Measurements from ENCODE around the gene SUN2. TPM values are rescaled to one million over a fixed set of nuclear protein-coding genes. Genes with fewer than 3 reads are reported as not detected.

Gene SUN2
- total RNA-seq, 1 experiment from 2014 or later = 47.8 TPM

DNA sequence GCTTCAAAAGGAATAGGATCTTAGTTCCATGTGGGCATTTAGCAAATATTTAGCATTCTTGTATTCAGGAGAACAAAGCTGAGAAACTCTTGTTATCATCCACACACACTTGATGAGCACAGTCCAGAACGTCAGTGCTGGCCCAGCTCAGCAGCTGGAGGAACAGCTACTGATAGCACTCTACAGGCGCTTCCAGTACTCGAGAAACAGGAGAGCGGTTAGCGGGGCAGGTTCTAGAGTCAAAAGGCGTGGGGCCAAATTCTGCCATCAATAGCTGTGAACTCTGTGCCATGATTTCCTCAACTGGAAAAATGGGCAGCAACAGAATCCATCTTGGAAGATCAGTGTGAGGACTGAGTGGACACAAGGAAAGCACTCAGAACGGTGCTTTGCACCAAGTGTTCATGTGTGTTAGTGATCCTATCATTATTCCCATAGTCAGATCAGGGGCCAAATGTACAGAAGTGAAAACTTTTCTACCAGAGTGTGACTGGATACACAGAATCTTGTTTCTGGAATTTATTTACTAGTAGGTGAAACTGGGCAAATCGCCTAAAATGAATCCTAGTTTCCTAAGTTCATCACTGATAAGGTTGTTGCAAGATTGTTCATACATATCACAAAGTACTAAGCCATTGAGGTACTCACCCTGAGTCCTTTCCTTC lies 58.2 kb downstream of the SUN2 start:
- no peak for DNase-seq (ENCODE audit: low read depth)

DNA sequence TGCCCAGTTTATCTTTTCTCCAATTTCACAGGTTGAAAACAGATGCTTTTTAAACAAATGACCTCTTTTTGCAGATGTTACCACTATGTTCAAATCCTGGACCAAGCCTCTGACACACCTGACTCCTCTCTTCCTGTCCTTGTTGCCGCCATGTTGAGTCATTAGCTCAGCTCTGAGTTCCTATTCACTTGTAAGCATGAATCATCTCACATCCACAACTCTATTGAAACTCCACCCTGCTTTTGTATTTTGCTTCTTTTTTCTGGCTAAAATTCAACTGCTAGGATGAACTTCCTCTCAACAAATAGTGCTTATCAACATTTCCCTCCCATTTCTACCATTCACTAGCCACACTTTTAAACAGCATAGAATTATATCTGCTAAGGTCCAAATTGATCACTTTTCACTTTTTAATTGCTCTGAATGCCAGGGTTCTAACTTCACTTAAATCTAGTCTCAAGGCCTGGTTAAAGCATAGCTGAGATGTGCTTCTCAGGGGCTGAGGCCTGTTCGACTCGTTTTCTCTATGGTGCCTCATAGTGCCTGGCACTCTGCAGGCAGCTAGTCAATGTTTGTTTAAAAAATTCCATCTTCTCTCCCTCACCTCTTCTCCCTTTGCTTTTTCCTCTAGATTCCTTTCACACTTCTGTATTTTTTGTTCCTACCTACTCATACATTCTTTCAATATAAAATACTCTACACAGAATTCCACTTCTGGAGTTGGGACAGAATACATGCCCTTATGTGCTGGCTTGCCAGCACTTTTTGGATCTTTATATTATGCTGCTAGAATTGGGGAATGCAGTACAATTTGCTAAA lies 59.0 kb downstream of the SUN2 start:
- peak; percentile 70 for DNase-seq (ENCODE audit: low read depth)

DNA sequence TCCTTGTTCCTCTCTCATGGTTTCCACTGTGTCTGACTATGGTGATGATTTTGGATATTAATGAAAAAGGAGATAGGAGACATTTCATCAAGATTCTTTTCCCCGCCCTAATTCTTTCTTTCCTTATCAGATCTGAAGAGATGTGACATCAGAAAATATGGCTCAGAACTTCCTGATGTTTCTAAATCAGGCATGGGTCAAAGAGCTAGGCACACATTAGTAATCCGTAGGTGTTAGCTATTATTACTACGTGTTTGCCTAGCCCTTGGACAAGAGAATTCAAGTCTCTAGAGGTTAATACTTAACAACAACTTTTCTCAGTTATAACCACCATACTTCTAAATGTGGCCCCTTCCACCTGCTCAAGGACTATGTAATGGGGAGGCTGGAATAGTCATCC lies 60.9 kb downstream of the SUN2 start:
- DNase-seq (ENCODE audit: low read depth) = no peak

DNA sequence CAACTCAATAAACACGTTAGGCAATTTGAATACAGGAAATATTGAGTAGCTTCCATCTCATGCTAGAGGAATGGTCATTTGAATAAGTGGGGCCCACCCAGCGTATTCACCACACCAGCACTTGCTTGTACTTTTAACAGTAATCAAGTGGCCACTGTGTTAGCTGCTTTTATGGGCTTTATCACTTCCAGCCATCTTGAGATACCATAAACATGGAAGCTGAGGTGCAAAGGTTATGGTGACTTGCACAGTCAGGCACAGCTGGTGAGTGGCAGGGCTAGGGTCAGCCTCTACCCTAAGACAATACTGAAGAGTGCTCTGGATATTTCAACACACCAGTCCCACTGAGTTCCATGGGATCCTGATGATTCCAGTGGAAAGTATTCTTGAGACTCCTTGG lies 61.7 kb downstream of the SUN2 start:
- no peak for DNase-seq (ENCODE audit: low read depth)

DNA sequence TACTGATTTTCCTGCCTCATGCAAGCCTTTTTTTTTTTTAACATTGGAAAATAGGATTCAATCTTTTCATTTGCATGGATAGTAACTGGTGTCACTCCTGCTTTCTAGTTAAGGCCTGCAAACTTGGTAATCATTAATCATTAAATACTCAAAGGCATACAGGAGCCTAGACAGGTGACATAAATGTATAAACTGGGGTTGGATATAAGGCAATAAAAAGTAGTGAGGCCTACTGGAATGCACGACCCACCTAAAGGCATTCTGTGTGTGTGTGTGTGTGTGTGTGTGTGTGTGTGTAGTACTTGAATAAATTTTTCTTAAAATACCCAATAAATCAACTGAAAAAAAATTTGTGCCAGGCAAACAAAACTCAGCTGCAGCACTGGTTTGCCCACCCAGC lies 66.1 kb downstream of the SUN2 start:
- DNase-seq (ENCODE audit: low read depth) = no peak

DNA sequence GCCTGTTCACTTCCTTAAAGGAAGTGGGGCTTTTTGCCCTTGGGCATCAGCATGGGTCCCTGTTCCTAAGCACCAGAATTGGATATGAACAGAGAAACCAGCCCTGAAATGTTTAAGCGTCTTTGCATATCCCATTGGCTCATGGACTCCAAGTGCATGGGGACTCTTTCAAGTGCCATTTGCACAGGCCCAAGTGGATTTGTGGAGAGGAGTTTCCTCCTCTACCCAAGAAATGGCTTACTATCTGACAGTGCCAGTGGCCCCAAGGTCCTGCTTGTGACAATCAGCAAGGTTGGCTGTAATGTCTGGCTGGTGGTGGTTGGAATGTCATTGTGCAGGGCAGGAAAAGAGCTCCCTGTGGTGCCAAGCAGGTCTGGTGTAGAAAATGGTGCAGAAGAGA lies 70.0 kb downstream of the SUN2 start:
- no peak for DNase-seq (ENCODE audit: low read depth)

DNA sequence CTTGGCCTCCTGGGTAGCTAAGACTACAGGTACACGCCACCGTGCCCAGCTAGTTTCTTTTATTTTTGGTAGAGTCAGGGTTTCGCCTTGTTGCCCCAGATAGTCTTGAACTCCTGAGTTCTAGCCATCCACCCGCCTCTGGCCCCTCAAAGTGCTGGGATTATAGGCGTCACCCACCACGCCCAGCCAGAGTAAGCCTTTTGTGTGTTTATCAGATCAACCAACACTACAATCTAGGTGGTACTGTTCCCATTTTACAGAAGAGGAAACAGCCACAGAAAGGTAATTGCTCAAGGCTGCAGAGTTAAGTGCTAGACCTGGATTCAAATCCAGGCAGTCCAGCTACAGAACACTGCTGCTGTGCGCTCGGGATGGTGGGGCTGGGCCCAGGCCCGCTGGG lies 70.9 kb downstream of the SUN2 start:
- DNase-seq (ENCODE audit: low read depth) = no peak

Other genes starting within 250 kb of the SUN2 start
- gene DDX17, start 249.7 kb downstream of the SUN2 start, total RNA-seq (2014; rRNA removed; shearing (Covaris generic)) = 354 and 483 TPM in 2 replicates
- gene DMC1, start 185.8 kb downstream of the SUN2 start, total RNA-seq (2014; rRNA removed; shearing (Covaris generic)) = 0.12 and 0.20 TPM in 2 replicates
- gene FAM227A, start 99.6 kb downstream of the SUN2 start, total RNA-seq (2014; rRNA removed; shearing (Covaris generic)) = 1.3 and 2.3 TPM in 2 replicates
- 14.1 and 19.7 TPM in 2 replicates for gene CBY1, start 99.4 kb downstream of the SUN2 start, total RNA-seq (2014; rRNA removed; shearing (Covaris generic))
- gene TOMM22, start 74.0 kb downstream of the SUN2 start, total RNA-seq (2014; rRNA removed; shearing (Covaris generic)) = 56.5 and 61.2 TPM in 2 replicates
- 46.5 and 62.0 TPM in 2 replicates for gene JOSD1, start 55.1 kb downstream of the SUN2 start, total RNA-seq (2014; rRNA removed; shearing (Covaris generic))
- gene GTPBP1, start 50.1 kb downstream of the SUN2 start, total RNA-seq (2014; rRNA removed; shearing (Covaris generic)) = 15.6 and 16.3 TPM in 2 replicates
- 8.3 and 9.5 TPM in 2 replicates for gene DNAL4, start 38.1 kb upstream of the SUN2 start, total RNA-seq (2014; rRNA removed; shearing (Covaris generic))
- 0.12 and 0.39 TPM in 2 replicates for gene NPTXR, start 88.0 kb upstream of the SUN2 start, total RNA-seq (2014; rRNA removed; shearing (Covaris generic))
- gene CBX6, start 116.2 kb upstream of the SUN2 start, total RNA-seq (2014; rRNA removed; shearing (Covaris generic)) = 14.5 and 23.5 TPM in 2 replicates
- gene APOBEC3A, start 201.6 kb upstream of the SUN2 start, total RNA-seq (2014; rRNA removed; shearing (Covaris generic)) = not detected in 2 replicates
- gene APOBEC3B, start 226.3 kb upstream of the SUN2 start, total RNA-seq (2014; rRNA removed; shearing (Covaris generic)) = 19.6 and 20.9 TPM in 2 replicates

All from RPMI7951 (cell line).